Esophagus (tissue), 2 donors: ENCODE results near the gene TSPAN18. TPM values are rescaled to one million over a fixed set of nuclear protein-coding genes. Genes with fewer than 3 reads are reported as not detected.

ENCODE experiments used
- H3K27ac ChIP-seq, 2 donors: one replicate each; pipeline ENCODE4 v1.5.1; 2013; ENCODE audit warnings: low read depth in 2 of 2, mild to moderate bottlenecking in 2 of 2, inconsistent platforms in 1 of 2, low read length in 1 of 2, moderate library complexity in 1 of 2
- H3K27me3 ChIP-seq, 2 donors: one replicate each; pipeline ENCODE4 v1.6.1; 2013; ENCODE audit warnings: low read length in 2 of 2, control low read depth in 1 of 2, mild to moderate bottlenecking in 1 of 2; ENCODE audit not compliant: insufficient read depth in 2 of 2, control insufficient read depth in 1 of 2
- H3K36me3 ChIP-seq, 2 donors: one replicate each; pipeline ENCODE4 v1.6.1; 2013; ENCODE audit warnings: low read length in 1 of 2; ENCODE audit not compliant: control insufficient read depth in 2 of 2, insufficient read depth in 2 of 2
- H3K4me1 ChIP-seq, 2 donors: one replicate each; pipeline ENCODE4 v1.6.1; 2013; ENCODE audit warnings: low read length in 1 of 2; ENCODE audit not compliant: control insufficient read depth in 2 of 2, insufficient read depth in 2 of 2
- H3K4me3 ChIP-seq, 2 donors: one replicate each; pipeline ENCODE4 v1.5.1; 2013; ENCODE audit warnings: low read length in 2 of 2, mild to moderate bottlenecking in 2 of 2, low read depth in 1 of 2, moderate library complexity in 1 of 2
- H3K9me3 ChIP-seq, 2 donors: one replicate each; pipeline ENCODE4 v1.6.1; 2013; ENCODE audit warnings: mild to moderate bottlenecking in 2 of 2, low read depth in 1 of 2, low read length in 1 of 2, moderate library complexity in 1 of 2; ENCODE audit not compliant: control insufficient read depth in 2 of 2, insufficient read depth in 1 of 2
- WGBS, 2 donors: extraction: QIAGEN DNeasy Blood & Tissue Kit; methylation state at CpG; one replicate each; pipeline ENCODE4 v1.1.7; 2013; 5-methylcytosine and 5-hydroxymethylcytosine counted together
- polyA plus RNA-seq, 2 donors: library from polyadenylated mRNA; stranded (reverse); fragments of 200-250 nt; gene quantifications; one replicate each; pipeline ENCODE4 v1.2.3, GENCODE V29; 2013
- donor health status: healthy with polysubstance abuse.
- donor health status: Bipolar disorder and iron deficiency.

TSPAN18 gene
- polyA plus RNA-seq, 2 donors, result 2.2 to 3.1 TPM

- no peak overlapping the region for H3K27ac ChIP-seq
Measured at GRCh38 chr11:44709281-44709562, 17.5 kb upstream of the TSPAN18 start.

GRCh38 chr11:44709966-44710365 is 16.8 kb upstream of the TSPAN18 start:
- Histone ChIP-seq H3K27ac (no peak overlapping the region), H3K36me3 (no peaks in the 10 kb centered on the region), H3K4me1 (no peaks in the 10 kb centered on the region), H3K4me3 (no peak overlapping the region), H3K9me3 (peaks cover 4 to 6% of the 10 kb centered on the region in 2 donors), H3K27me3 (no peaks in the 10 kb centered on the region)
- WGBS, 2 donors, result 53 to 70% methylated on average over 3 of the region's 3 CpGs

More at GRCh38 chr11:44709281-44709562, 17.5 kb upstream of the TSPAN18 start:
- H3K9me3 ChIP-seq, result peaks cover 4 to 6% of the 10 kb centered on the region in 2 donors
- H3K4me3 ChIP-seq, result no peak overlapping the region
- 55 to 87% methylated on average over 3 of the region's 3 CpGs for WGBS, 2 donors
- no peaks in the 10 kb centered on the region for H3K36me3 ChIP-seq
- no peaks in the 10 kb centered on the region for H3K27me3 ChIP-seq
- no peaks in the 10 kb centered on the region for H3K4me1 ChIP-seq

- no peaks in the 10 kb centered on the region for H3K27me3 ChIP-seq
- no peaks in the 10 kb centered on the region for H3K36me3 ChIP-seq
- no peak overlapping the region for H3K4me3 ChIP-seq
- no peaks in the 10 kb centered on the region for H3K4me1 ChIP-seq
- H3K27ac ChIP-seq, result no peak overlapping the region
- whole genome bisulfite sequencing, 2 donors, result 63 to 70% methylated on average over 6 of the region's 6 CpGs
- H3K9me3 ChIP-seq, result peaks cover 4 to 6% of the 10 kb centered on the region in 2 donors
Measured at GRCh38 chr11:44711113-44711786, 15.5 kb upstream of the TSPAN18 start.

- Histone ChIP-seq H3K9me3 (peaks cover 4 to 6% of the 10 kb centered on the region in 2 donors), H3K4me3 (no peak overlapping the region), H3K27ac (no peak overlapping the region), H3K27me3 (no peaks in the 10 kb centered on the region), H3K4me1 (no peaks in the 10 kb centered on the region), H3K36me3 (no peaks in the 10 kb centered on the region)
- WGBS, 2 donors, result 72 to 74% methylated on average over 16 of the region's 16 CpGs
Measured at GRCh38 chr11:44711787-44712608, 14.8 kb upstream of the TSPAN18 start.

GRCh38 chr11:44713022-44713421 is 13.7 kb upstream of the TSPAN18 start:
- Histone ChIP-seq H3K36me3 (no peaks in the 10 kb centered on the region), H3K27me3 (no peaks in the 10 kb centered on the region), H3K9me3 (peaks cover 0 to 4% of the 10 kb centered on the region in 2 donors), H3K4me1 (no peaks in the 10 kb centered on the region), H3K27ac (no peak overlapping the region), H3K4me3 (no peak overlapping the region)
- 99 to 100% methylated on average over 1 of the region's 1 CpG for WGBS, 2 donors

GRCh38 chr11:44716256-44716655 is 10.5 kb upstream of the TSPAN18 start:
- H3K27me3 ChIP-seq, result no peaks in the 10 kb centered on the region
- H3K4me3 ChIP-seq, result no peak overlapping the region
- H3K27ac ChIP-seq, result no peak overlapping the region
- no peaks in the 10 kb centered on the region for H3K9me3 ChIP-seq
- no peaks in the 10 kb centered on the region for H3K4me1 ChIP-seq
- 70 to 77% methylated on average over 6 of the region's 6 CpGs for WGBS, 2 donors
- no peaks in the 10 kb centered on the region for H3K36me3 ChIP-seq

- H3K9me3 ChIP-seq, result no peaks in the 10 kb centered on the region
- H3K27ac ChIP-seq, result no peak overlapping the region
- no peaks in the 10 kb centered on the region for H3K36me3 ChIP-seq
- H3K4me1 ChIP-seq, result no peaks in the 10 kb centered on the region
- no peak overlapping the region for H3K4me3 ChIP-seq
- H3K27me3 ChIP-seq, result no peaks in the 10 kb centered on the region
- WGBS, 2 donors, result 80 to 84% methylated on average over 5 of the region's 5 CpGs
Measured at GRCh38 chr11:44718057-44718456, 8.7 kb upstream of the TSPAN18 start.

GRCh38 chr11:44718612-44719390 is 8.0 kb upstream of the TSPAN18 start:
- Histone ChIP-seq H3K4me3 (no peak overlapping the region), H3K9me3 (no peaks in the 10 kb centered on the region), H3K27me3 (no peaks in the 10 kb centered on the region), H3K27ac (no peak overlapping the region), H3K4me1 (no peaks in the 10 kb centered on the region), H3K36me3 (no peaks in the 10 kb centered on the region)
- 69 to 70% methylated on average over 4 of the region's 4 CpGs for WGBS, 2 donors

- Histone ChIP-seq H3K27ac (peak overlapping the region in 1 of 2 donors; percentile 24), H3K36me3 (no peaks in the 10 kb centered on the region), H3K4me1 (peaks cover 5 to 8% of the 10 kb centered on the region in 2 donors), H3K27me3 (no peaks in the 10 kb centered on the region), H3K9me3 (no peaks in the 10 kb centered on the region), H3K4me3 (no peak overlapping the region)
- 53 to 71% methylated on average over 12 of the region's 12 CpGs for WGBS, 2 donors
Measured at GRCh38 chr11:44725016-44725685, 1.6 kb upstream of the TSPAN18 start.
